IMR-90 (cell line): ENCODE measurements around the gene UBXN6.

ENCODE experiments used
- POLR2A ChIP-seq: IDR thresholded peaks from 2 replicates; pipeline ENCODE4 v1.6.1; 2012; ENCODE audit warnings: mild to moderate bottlenecking, low read depth, low read length
- RAD21 ChIP-seq: IDR thresholded peaks from 2 replicates; pipeline ENCODE4 v1.6.1; 2012; ENCODE audit warnings: low read length, improper control_type of control experiment
- TF ChIP-seq, protein P1 (sequence below): conservative IDR thresholded peaks from 2 replicates; pipeline ENCODE4 v1.5.1; 2012; ENCODE audit warnings: mild to moderate bottlenecking, low read depth, low read length, improper control_type of control experiment

DNA sequence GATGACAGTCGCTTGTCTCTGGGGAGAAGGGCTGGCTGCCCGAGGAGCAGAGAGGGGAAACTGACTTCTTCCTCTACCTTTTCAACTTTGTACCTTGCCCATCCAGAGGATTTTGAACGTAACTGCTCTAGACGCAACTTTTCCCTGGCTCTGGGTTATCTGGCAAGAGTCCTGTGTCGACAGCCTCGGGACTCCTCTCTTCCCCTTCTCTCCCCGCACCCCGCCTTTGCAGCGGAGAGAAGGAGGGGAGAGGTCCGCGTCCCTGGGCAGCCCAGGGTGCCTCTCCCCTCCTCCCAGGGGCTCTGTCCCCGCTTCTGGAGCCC is 57.8 kb downstream of the UBXN6 start:
- TF ChIP-seq POLR2A (no peak), RAD21 (peak; percentile 2; the same call in 1 of the 2 replicates)
- TF ChIP-seq, protein P1, sequence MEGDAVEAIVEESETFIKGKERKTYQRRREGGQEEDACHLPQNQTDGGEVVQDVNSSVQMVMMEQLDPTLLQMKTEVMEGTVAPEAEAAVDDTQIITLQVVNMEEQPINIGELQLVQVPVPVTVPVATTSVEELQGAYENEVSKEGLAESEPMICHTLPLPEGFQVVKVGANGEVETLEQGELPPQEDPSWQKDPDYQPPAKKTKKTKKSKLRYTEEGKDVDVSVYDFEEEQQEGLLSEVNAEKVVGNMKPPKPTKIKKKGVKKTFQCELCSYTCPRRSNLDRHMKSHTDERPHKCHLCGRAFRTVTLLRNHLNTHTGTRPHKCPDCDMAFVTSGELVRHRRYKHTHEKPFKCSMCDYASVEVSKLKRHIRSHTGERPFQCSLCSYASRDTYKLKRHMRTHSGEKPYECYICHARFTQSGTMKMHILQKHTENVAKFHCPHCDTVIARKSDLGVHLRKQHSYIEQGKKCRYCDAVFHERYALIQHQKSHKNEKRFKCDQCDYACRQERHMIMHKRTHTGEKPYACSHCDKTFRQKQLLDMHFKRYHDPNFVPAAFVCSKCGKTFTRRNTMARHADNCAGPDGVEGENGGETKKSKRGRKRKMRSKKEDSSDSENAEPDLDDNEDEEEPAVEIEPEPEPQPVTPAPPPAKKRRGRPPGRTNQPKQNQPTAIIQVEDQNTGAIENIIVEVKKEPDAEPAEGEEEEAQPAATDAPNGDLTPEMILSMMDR: no peak
